GM12891 (cell line): ENCODE data around the gene STXBP6.

Experiments used
- POLR2A ChIP-seq: IDR thresholded peaks from 2 replicates; pipeline ENCODE4 v1.6.1; 2011; ENCODE audit warnings: low read depth, low read length, control low read depth
- POLR2AphosphoS5 ChIP-seq: IDR thresholded peaks from 2 replicates; pipeline ENCODE4 v1.6.1; 2011; ENCODE audit warnings: low read depth, low read length, control low read depth
- SPI1 ChIP-seq: IDR thresholded peaks from 2 replicates; pipeline ENCODE4 v1.6.1; 2011; ENCODE audit warnings: low read depth, low read length, control low read depth
- TAF1 ChIP-seq: IDR thresholded peaks from 2 replicates; pipeline ENCODE4 v1.6.1; 2011; ENCODE audit warnings: low read depth, low read length, control low read depth

DNA sequence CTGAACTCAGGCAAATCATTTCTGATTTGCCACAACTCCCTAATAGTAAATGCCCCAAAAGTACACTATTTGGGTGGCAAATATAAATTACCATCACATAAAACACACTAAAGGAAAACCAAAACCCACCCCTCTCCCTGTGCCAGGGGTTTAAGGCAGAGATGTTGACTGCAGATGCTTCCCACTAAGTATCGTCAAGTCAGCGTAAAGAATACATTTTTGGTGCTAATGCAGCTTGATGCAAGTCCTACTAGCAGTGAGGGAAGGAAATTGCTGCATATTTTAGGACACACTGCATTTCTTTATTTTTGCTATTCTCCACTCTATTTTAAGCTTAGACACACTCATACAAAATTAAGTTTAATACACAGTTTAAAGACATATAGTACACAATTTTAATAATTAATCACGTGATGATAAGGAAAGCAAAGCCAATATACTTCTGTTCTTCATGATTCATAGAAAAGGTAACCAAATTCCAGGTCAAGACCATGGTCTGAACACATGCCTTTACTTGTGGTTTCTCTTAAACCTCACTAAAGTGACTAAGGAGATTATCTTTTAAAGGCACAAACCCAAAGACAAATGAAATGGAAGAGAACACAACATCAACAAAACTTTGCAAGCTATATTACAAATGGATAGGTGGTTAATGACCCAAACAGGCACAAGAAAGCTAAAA, 162.2 kb downstream of the STXBP6 start:
- TF ChIP-seq POLR2AphosphoS5 (no peak), TAF1 (no peak), POLR2A (no peak), SPI1 (no peak)
